OCI-LY1 (cell line): Measurements from ENCODE around the gene ZNF18.
"Not testable (repeated sequence)": the region's sequence is repeated elsewhere in the genome, so short reads cannot be mapped to it uniquely, and the experiment has no call there.

Experiments used
- H2AFZ ChIP-seq: fragments of 200-600 bp; sonication (generic), shearing (Covaris generic); 2 replicates; pipeline ENCODE4 v1.6.0; 2014; ENCODE audit warnings: antibody characterized with exemption, mild to moderate bottlenecking, low read length
- H3F3A ChIP-seq: fragments of 200-600 bp; sonication (generic), shearing (Covaris generic); 2 replicates; pipeline ENCODE4 v1.6.0; 2014; ENCODE audit warnings: mild to moderate bottlenecking, antibody characterized with exemption, low read length, moderate library complexity; ENCODE audit not compliant: insufficient read depth
- H3K27ac ChIP-seq: fragments of 200-600 bp; sonication (generic); 2 replicates; pipeline ENCODE4 v1.5.1; 2014; ENCODE audit warnings: low read length, mixed run types, mild to moderate bottlenecking, low read depth; ENCODE audit not compliant: poor library complexity, severe bottlenecking
- H3K27me3 ChIP-seq: fragments of 200-600 bp; sonication (generic); 2 replicates; pipeline ENCODE4 v1.6.0; 2014; ENCODE audit warnings: antibody characterized with exemption, mild to moderate bottlenecking, low read length, moderate library complexity; ENCODE audit not compliant: insufficient read depth
- H3K36me3 ChIP-seq: fragments of 200-600 bp; sonication (generic); 2 replicates; pipeline ENCODE4 v1.6.1; 2014; ENCODE audit warnings: mild to moderate bottlenecking, antibody characterized with exemption, low read length, moderate library complexity, mixed read lengths; ENCODE audit not compliant: insufficient read depth
- H3K4me1 ChIP-seq: fragments of 200-600 bp; sonication (generic); 2 replicates; pipeline ENCODE4 v1.5.1; 2014; ENCODE audit warnings: mild to moderate bottlenecking, low read length, moderate library complexity; ENCODE audit not compliant: insufficient read depth, severe bottlenecking
- H3K4me2 ChIP-seq: fragments of 200-600 bp; sonication (generic), shearing (Covaris generic); 2 replicates; pipeline ENCODE4 v1.6.1; 2014; ENCODE audit warnings: low read length
- H3K4me3 ChIP-seq: fragments of 200-600 bp; sonication (generic); 2 replicates; pipeline ENCODE4 v1.5.1; 2014; ENCODE audit warnings: low read length, low read depth, mild to moderate bottlenecking, mixed read lengths; ENCODE audit not compliant: poor library complexity, severe bottlenecking
- H3K79me2 ChIP-seq: fragments of 200-600 bp; shearing (Covaris generic); 2 replicates; pipeline ENCODE4 v1.6.1; 2016; ENCODE audit warnings: mixed run types, low read length, mixed read lengths; ENCODE audit not compliant: insufficient read depth
- H3K9ac ChIP-seq: fragments of 200-600 bp; sonication (generic), shearing (Covaris generic); 2 replicates; pipeline ENCODE4 v1.6.1; 2014; ENCODE audit warnings: mild to moderate bottlenecking, low read length, mixed read lengths
- H3K9me2 ChIP-seq: fragments of 200-600 bp; sonication (generic), shearing (Covaris generic); 2 replicates; pipeline ENCODE4 v1.6.1; 2014; ENCODE audit warnings: low read depth, mild to moderate bottlenecking, low read length, mixed read lengths
- H3K9me3 ChIP-seq: fragments of 200-600 bp; shearing (Covaris generic); 2 replicates; pipeline ENCODE4 v1.6.1; 2014; ENCODE audit warnings: low read length, mixed read lengths
- H4K20me1 ChIP-seq: fragments of 200-600 bp; sonication (generic), shearing (Covaris generic); 2 replicates; pipeline ENCODE4 v1.6.0; 2016; ENCODE audit warnings: mild to moderate bottlenecking, low read length; ENCODE audit not compliant: insufficient read depth
- CTCF ChIP-seq: fragments of 200-600 bp; sonication (generic), shearing (Covaris generic); IDR thresholded peaks from 2 replicates; pipeline ENCODE4 v1.5.1; 2017; ENCODE audit warnings: mild to moderate bottlenecking, antibody characterized with exemption, low read length, moderate library complexity, mixed read lengths
- EZH2 ChIP-seq: fragments of 200-600 bp; sonication (generic), shearing (Covaris generic); IDR thresholded peaks from 2 replicates; pipeline ENCODE4 v1.8.0; 2017; ENCODE audit warnings: borderline replicate concordance, mixed run types, mild to moderate bottlenecking, antibody characterized with exemption, low read length, moderate library complexity, mixed read lengths

The ZNF18 gene

GRCh38 chr17:11979795-11980194, 17.5 kb downstream of the ZNF18 start:
- Histone ChIP-seq H3K36me3 (peaks cover 31% of the 10 kb centered on the region; the same call in 1 of the 2 replicates), H3F3A (no peaks in the 10 kb centered on the region), H3K9me3 (no peaks in the 10 kb centered on the region), H3K4me2 (no peak overlapping the region), H3K4me1 (no peaks in the 10 kb centered on the region), H3K27me3 (no peaks in the 10 kb centered on the region), H3K4me3 (no peak overlapping the region), H3K79me2 (no peaks in the 10 kb centered on the region), H3K9ac (no peak overlapping the region), H2AFZ (no peak overlapping the region), H3K9me2 (no peaks in the 10 kb centered on the region), H4K20me1 (no peaks in the 10 kb centered on the region), H3K27ac (no peak overlapping the region)
- no peak for TF ChIP-seq EZH2

GRCh38 chr17:11972741-11973140, 24.5 kb downstream of the ZNF18 start:
- H3K27ac ChIP-seq, H3K79me2 ChIP-seq, H3K4me1 ChIP-seq, H3K27me3 ChIP-seq, H3K9me2 ChIP-seq, H3K9ac ChIP-seq, H4K20me1 ChIP-seq, H2AFZ ChIP-seq, H3K4me3 ChIP-seq, H3K9me3 ChIP-seq, H3F3A ChIP-seq, H3K36me3 ChIP-seq, H3K4me2 ChIP-seq: not testable (repeated sequence)

- Histone ChIP-seq H3K27ac (no peak overlapping the region), H3K27me3 (no peaks in the 10 kb centered on the region)
Observed at GRCh38 chr17:11969565-11969964, 27.7 kb downstream of the ZNF18 start.

GRCh38 chr17:11954936-11955335, 42.3 kb downstream of the ZNF18 start:
- Histone ChIP-seq H3F3A (no peaks in the 10 kb centered on the region), H2AFZ (no peak overlapping the region), H3K4me1 (no peaks in the 10 kb centered on the region), H3K9me2 (no peaks in the 10 kb centered on the region), H3K27ac (no peak overlapping the region), H3K9ac (no peak overlapping the region), H3K27me3 (no peaks in the 10 kb centered on the region), H4K20me1 (no peaks in the 10 kb centered on the region), H3K79me2 (no peaks in the 10 kb centered on the region), H3K9me3 (no peaks in the 10 kb centered on the region), H3K36me3 (no peaks in the 10 kb centered on the region; the same call in 1 of the 2 replicates), H3K4me2 (no peak overlapping the region), H3K4me3 (no peak overlapping the region)
- TF ChIP-seq CTCF, result no peak
- TF ChIP-seq EZH2, result no peak

More at GRCh38 chr17:11969565-11969964, 27.7 kb downstream of the ZNF18 start:
- Histone ChIP-seq H3K79me2 (no peaks in the 10 kb centered on the region), H3F3A (no peaks in the 10 kb centered on the region), H3K4me3 (no peak overlapping the region), H3K36me3 (no peaks in the 10 kb centered on the region), H3K9me2 (no peaks in the 10 kb centered on the region), H3K9ac (no peak overlapping the region), H3K4me1 (no peaks in the 10 kb centered on the region), H3K4me2 (no peak overlapping the region), H2AFZ (no peak overlapping the region), H3K9me3 (0 out of 2 replicates have a peak, but pooled peaks cover 2% of the 10 kb centered on the region), H4K20me1 (no peaks in the 10 kb centered on the region)
- TF ChIP-seq EZH2, result no peak
- no peak for TF ChIP-seq CTCF
